HG03571 (cell line): ENCODE measurements around the gene MESP2.

ENCODE experiments used
- ATAC-seq: cut with Tn5 transposase; IDR thresholded peaks from one replicate; pipeline ENCODE4 v1.9.1; 2021; ENCODE audit not compliant: unreplicated experiment

Gene MESP2

GRCh38 chr15:89754361-89755154 lies 21.6 kb upstream of the MESP2 start:
- ATAC-seq = no peak

GRCh38 chr15:89755701-89756100 lies 20.4 kb upstream of the MESP2 start:
- ATAC-seq = no peak

GRCh38 chr15:89756897-89757296 lies 19.2 kb upstream of the MESP2 start:
- no peak for ATAC-seq

- no peak for ATAC-seq
Observed at GRCh38 chr15:89758283-89758682, 17.8 kb upstream of the MESP2 start.

- ATAC-seq = no peak
Observed at GRCh38 chr15:89758981-89759380, 17.2 kb upstream of the MESP2 start.

GRCh38 chr15:89759835-89760234 lies 16.3 kb upstream of the MESP2 start:
- no peak for ATAC-seq

- ATAC-seq = no peak
Observed at GRCh38 chr15:89760303-89761008, 15.7 kb upstream of the MESP2 start.

- ATAC-seq = no peak
Observed at GRCh38 chr15:89761009-89761831, 14.9 kb upstream of the MESP2 start.

GRCh38 chr15:89761929-89762328 lies 14.2 kb upstream of the MESP2 start:
- ATAC-seq = no peak

GRCh38 chr15:89765694-89766093 lies 10.4 kb upstream of the MESP2 start:
- ATAC-seq = no peak

GRCh38 chr15:89766357-89767311 lies 9.5 kb upstream of the MESP2 start:
- no peak for ATAC-seq

GRCh38 chr15:89767411-89767915 lies 8.7 kb upstream of the MESP2 start:
- ATAC-seq = no peak

GRCh38 chr15:89768071-89768500 lies 8.0 kb upstream of the MESP2 start:
- ATAC-seq = no peak

- no peak for ATAC-seq
Observed at GRCh38 chr15:89769366-89769765, 6.8 kb upstream of the MESP2 start.

- no peak for ATAC-seq
Observed at GRCh38 chr15:89770041-89770440, 6.1 kb upstream of the MESP2 start.

- ATAC-seq = no peak
Observed at GRCh38 chr15:89772932-89773583, 3.1 kb upstream of the MESP2 start.

- ATAC-seq = no peak
Observed at GRCh38 chr15:89774492-89774891, 1.6 kb upstream of the MESP2 start.

GRCh38 chr15:89775815-89776214 lies 317 bp upstream of the MESP2 start:
- ATAC-seq = no peak

- no peak for ATAC-seq
Observed at GRCh38 chr15:89777073-89777751, 1.1 kb downstream of the MESP2 start.
